Measurements from ENCODE around the gene AMOTL1.

Gene AMOTL1

GRCh38 chr11:94755494-94755893, 12.7 kb upstream of the AMOTL1 start:
- no peak for DNase-seq (ENCODE audit: low read depth in 2 of 2)
- TF ChIP-seq, protein P1, sequence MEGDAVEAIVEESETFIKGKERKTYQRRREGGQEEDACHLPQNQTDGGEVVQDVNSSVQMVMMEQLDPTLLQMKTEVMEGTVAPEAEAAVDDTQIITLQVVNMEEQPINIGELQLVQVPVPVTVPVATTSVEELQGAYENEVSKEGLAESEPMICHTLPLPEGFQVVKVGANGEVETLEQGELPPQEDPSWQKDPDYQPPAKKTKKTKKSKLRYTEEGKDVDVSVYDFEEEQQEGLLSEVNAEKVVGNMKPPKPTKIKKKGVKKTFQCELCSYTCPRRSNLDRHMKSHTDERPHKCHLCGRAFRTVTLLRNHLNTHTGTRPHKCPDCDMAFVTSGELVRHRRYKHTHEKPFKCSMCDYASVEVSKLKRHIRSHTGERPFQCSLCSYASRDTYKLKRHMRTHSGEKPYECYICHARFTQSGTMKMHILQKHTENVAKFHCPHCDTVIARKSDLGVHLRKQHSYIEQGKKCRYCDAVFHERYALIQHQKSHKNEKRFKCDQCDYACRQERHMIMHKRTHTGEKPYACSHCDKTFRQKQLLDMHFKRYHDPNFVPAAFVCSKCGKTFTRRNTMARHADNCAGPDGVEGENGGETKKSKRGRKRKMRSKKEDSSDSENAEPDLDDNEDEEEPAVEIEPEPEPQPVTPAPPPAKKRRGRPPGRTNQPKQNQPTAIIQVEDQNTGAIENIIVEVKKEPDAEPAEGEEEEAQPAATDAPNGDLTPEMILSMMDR (IDR thresholded peaks at IDR 0.05; ENCODE audit: low read depth, low read length), result no peak
- H3K4me3 ChIP-seq (replicated peaks in 1 of 2; ENCODE audit: low read depth in 2 of 2, low read length in 2 of 2), result no peak overlapping the region

DNA sequence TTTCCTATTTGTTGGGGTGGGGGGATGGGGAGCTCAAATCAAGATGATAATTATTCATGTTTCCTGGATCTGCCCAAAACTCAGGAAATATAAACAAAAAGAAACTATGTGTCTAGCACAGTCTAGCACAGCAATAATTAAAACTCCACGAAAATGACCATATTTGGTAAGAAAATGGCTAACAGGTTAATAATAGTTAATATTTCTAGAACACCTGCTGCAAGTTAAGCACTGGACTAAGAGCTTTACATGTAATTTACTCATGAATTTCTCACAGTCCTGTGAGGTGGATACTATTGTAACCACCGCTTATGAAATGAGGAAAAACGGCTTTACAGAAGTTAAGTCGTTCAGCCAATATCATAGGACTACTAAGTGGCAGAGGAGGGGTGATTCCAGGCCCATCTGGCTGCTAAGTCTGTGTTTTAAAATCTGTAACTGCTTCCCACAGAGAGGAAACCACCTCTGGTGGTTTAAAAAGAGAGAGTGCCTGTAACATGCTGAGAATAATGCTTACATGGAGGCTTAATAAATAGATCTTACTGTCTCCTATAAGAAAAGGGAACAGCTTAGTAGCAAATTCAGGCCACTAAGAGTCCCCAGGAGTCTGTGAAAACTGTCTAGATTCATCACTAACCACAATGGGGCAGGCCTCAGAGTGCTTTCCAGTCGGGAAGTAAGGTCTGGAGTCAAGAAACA, 11.0 kb upstream of the AMOTL1 start:
- DNase-seq (ENCODE audit: low read depth in 2 of 2), result no peak
- TF ChIP-seq, protein P1 (IDR thresholded peaks at IDR 0.05; ENCODE audit: low read depth, low read length), result no peak
- H3K4me3 ChIP-seq (replicated peaks in 1 of 2; ENCODE audit: low read depth in 2 of 2, low read length in 2 of 2), result no peak overlapping the region

GRCh38 chr11:94758666-94759065, 9.5 kb upstream of the AMOTL1 start:
- TF ChIP-seq, protein P1 (IDR thresholded peaks at IDR 0.05; ENCODE audit: low read depth, low read length), result no peak
- H3K4me3 ChIP-seq (replicated peaks in 1 of 2; ENCODE audit: low read depth in 2 of 2, low read length in 2 of 2), result no peak overlapping the region
- DNase-seq (ENCODE audit: low read depth in 2 of 2), result no peak

GRCh38 chr11:94759522-94759921, 8.6 kb upstream of the AMOTL1 start:
- DNase-seq (ENCODE audit: low read depth in 2 of 2), result no peak
- TF ChIP-seq, protein P1 (IDR thresholded peaks at IDR 0.05; ENCODE audit: low read depth, low read length), result no peak
- no peak overlapping the region for H3K4me3 ChIP-seq (replicated peaks in 1 of 2; ENCODE audit: low read depth in 2 of 2, low read length in 2 of 2)

DNA sequence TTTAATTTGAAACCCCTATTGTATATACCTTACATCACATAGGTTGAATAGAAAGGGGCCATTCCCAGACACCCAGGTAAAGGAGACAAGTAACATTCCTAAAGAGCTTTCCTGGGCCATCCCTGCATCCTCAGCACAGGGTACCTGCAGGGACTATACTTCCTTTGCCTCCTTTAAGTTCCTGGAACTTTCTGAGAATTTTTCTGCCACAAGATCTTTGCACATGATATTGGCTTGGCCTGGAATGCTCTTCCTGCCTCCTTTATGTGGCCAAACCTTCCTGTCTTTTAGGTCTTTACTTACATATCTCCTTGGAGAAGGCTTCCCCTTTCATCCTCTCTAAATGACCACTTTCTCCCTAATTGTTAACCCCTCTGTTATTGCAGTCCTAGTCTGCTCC, 7.9 kb upstream of the AMOTL1 start:
- DNase-seq (ENCODE audit: low read depth in 2 of 2), result no peak
- TF ChIP-seq, protein P1 (IDR thresholded peaks at IDR 0.05; ENCODE audit: low read depth, low read length), result no peak
- H3K4me3 ChIP-seq (replicated peaks in 1 of 2; ENCODE audit: low read depth in 2 of 2, low read length in 2 of 2), result no peak overlapping the region

- TF ChIP-seq, protein P1 (IDR thresholded peaks at IDR 0.05; ENCODE audit: low read depth, low read length), result peak; percentile 35
- DNase-seq (ENCODE audit: low read depth in 2 of 2), result peak in 1 of 2 donors; percentile 27
- no peak overlapping the region for H3K4me3 ChIP-seq (replicated peaks in 1 of 2; ENCODE audit: low read depth in 2 of 2, low read length in 2 of 2)
Measured at GRCh38 chr11:94762208-94762607, 5.9 kb upstream of the AMOTL1 start.

DNA sequence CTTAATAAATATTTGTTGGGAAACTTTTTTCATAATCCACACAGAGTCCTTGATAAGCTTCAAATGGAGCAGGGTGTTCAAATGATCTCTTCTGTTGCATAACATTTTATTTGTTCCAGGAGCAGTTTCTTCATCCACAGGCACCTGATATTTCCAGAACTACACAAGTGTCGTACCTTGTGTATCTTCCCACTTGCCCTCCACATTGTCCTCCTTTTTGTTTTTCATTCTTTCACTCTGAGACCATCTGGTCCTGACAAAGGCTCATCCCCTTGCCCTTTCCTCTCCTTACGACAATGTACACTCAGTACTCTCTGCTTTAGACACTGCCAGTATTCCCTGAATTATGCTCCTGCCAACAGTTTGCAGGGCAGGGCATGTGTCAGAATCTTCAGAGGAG, 5.2 kb upstream of the AMOTL1 start:
- H3K4me3 ChIP-seq (replicated peaks in 1 of 2; ENCODE audit: low read depth in 2 of 2, low read length in 2 of 2), result no peak overlapping the region
- TF ChIP-seq, protein P1 (IDR thresholded peaks at IDR 0.05; ENCODE audit: low read depth, low read length), result no peak
- DNase-seq (ENCODE audit: low read depth in 2 of 2), result no peak

Data from cardiac fibroblast (primary cell).